ENCODE data around the gene ENOX2.

DNA sequence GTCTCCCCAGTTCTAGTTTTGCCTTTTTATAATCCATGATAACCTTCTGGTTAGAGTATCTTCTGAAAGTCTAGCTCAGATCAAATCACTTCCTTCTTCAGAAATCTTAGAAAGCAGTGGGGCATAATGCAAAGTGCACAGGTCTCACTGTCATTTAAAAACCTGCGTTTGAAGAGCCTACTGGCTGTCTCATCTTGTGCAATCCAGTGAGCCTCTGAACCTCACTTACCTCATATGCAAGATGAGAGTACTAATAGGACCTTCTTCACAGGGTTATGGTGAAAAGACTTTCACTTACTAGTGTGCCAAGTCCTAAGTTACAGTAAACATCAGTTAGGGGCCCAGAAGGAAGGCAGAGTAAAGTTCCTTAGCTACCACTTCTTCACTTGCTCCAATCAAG, 131.4 kb downstream of the ENOX2 start:
- TF ChIP-seq CTBP1 (IDR thresholded peaks at IDR 0.05; ENCODE audit: borderline replicate concordance) (no peak), SP1 (IDR thresholded peaks at IDR 0.05) (no peak)

Measured in HEK293T (cell line).